Measurements from ENCODE around the gene LIMS1.
"Not testable (repeated sequence)": the region's sequence is repeated elsewhere in the genome, so short reads cannot be mapped to it uniquely, and the experiment has no call there.

The LIMS1 gene

DNA sequence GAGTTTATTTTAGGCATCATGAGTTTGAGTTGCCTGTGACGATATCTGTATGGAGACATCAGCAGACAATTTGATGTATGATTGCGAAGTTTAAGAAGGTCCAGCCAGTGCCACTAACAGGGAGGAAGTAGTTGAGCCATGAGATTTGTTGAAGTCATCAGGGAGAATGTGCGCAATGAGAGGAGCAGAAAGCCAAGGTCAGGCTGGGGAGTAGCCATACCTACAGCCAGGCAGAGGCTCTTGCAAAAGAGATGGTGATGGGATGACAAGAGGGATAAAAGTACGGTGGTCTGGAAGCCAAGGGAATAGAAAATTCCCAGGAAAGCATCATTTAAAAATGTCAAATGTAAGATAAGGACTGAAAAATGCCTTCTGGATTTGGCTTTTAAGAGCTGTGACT is 51.2 kb downstream of the LIMS1 start:
- DNase-seq (ENCODE audit: low spot score) (no peak), FAIRE-seq (no peak)

DNA sequence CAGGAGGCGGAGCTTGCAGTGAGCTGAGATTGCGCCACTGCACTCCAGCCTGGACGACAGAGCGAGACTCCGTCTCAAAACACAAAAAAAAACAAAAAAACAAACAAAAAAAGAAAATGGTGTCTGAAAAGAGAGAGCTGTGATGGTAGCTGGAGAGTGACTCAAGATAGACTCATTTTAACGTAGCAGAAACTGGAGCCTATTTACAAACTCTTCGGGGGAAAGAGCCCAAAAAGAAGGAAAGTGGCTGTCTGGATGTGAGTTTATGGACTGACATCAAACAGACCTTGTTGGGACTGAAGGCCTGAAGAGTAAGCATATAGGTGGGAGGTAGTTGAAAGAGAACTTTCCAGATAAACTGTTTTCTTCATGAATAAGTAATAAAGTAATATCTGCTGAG is 51.8 kb downstream of the LIMS1 start:
- FAIRE-seq (no peak), DNase-seq (ENCODE audit: low spot score) (no peak)

GRCh38 chr2:108586631-108587030 is 52.4 kb downstream of the LIMS1 start:
- no peak for FAIRE-seq
- no peak for DNase-seq (ENCODE audit: low spot score)

DNA sequence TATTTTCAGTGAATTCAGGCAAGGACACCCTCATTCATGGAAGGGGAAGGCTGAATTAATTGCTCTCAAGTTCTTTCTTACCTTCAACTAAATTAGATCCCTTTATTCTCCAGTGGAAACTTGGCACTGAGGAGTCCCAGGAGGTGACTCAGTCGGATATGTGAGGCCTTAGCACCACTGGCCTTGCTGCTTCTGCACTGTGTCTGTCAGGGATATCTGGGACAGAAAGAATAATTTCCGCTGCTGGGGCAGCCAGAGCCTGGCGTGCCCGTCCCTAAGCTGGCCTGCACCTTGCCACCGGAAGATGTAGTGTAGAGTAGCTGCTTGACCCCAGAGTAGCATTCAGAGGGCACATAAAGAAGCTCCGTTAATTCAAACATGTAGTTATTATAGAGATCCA is 53.4 kb downstream of the LIMS1 start:
- peak; percentile 61 for DNase-seq (ENCODE audit: low spot score)
- peak; percentile 74 for FAIRE-seq

DNA sequence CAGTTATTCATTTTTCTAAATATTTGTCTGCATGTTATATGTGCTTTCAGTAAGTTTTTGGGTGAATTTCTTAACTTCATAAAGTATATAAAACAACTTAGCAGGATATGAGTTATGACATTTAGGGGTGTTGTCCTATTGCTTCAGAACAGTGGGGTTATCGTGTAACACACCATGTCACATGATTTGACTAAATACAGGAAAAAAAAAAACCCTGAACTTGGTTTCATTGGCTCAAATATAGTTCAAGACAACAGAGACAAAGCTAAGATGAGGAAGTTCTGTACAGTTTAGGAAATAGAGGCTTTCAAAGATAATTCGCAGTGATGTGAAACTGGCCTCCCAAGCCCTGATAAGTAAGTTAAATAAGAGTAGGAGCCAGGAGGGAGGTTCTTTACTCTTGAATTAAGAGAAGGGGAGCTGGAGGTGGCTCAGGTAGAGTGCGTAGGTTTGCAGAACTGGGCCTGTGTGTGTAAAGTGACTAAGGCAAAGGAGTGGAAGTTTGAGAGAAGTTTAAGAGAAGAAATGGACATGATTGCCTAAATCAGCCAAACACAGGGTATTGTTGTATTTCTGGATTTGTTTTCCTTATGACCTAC is 53.9 kb downstream of the LIMS1 start:
- FAIRE-seq (no peak), DNase-seq (ENCODE audit: low spot score) (no peak)

DNA sequence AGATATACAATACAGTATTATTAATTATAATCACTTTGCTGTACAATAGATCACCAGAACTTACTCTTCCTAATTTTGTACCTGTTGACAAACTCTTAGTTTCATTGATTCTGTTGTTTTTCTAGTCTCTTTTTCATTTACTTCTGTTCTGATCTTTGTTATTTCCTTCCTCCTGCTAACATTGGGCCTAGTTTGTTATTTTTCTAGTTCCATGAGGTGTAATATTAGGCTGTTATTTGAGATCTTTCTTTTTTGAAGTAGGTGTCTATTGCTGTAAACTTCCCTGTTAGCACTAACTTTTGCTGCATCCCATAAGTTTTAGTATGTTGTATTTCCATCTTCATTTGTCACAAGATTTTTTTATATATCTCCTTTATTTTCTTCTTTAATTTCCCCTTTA is 55.1 kb downstream of the LIMS1 start:
- FAIRE-seq = no peak
- DNase-seq (ENCODE audit: low spot score) = no peak

GRCh38 chr2:108589781-108590180 is 55.5 kb downstream of the LIMS1 start:
- FAIRE-seq = no peak
- DNase-seq (ENCODE audit: low spot score) = no peak

GRCh38 chr2:108591163-108591562 is 56.9 kb downstream of the LIMS1 start:
- no peak for FAIRE-seq
- DNase-seq (ENCODE audit: low spot score) = no peak

DNA sequence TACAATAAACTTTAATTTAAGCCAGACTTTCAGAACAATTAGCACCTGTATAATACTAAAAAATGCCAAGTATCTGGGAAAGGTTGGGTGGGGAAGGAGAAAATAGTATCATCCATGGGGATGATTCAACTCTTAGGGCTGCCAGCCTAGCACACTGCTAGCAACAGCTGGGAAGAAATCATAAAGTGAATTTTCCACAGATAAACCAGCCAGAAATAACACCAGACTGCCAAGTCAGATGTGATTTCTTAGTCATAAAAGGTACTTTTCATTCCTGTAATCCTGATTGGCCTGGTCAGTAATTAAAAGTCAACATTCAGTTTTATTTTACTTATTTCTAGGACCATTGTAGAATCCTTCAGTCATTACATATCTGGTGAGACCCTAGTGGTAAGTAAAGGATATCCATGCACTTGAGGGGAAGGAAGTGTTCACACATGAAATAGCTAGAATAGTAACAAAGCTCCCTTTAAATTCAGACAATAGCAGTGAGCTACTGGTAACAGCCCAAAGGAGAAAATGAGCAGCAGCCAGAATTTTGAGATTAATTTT is 59.4 kb downstream of the LIMS1 start:
- DNase-seq (ENCODE audit: low spot score) (peak; percentile 76), FAIRE-seq (peak; percentile 79)

- DNase-seq (ENCODE audit: low spot score) (peak; percentile 93), FAIRE-seq (peak; percentile 84)
Measured at GRCh38 chr2:108594132-108594981, 60.1 kb downstream of the LIMS1 start.

DNA sequence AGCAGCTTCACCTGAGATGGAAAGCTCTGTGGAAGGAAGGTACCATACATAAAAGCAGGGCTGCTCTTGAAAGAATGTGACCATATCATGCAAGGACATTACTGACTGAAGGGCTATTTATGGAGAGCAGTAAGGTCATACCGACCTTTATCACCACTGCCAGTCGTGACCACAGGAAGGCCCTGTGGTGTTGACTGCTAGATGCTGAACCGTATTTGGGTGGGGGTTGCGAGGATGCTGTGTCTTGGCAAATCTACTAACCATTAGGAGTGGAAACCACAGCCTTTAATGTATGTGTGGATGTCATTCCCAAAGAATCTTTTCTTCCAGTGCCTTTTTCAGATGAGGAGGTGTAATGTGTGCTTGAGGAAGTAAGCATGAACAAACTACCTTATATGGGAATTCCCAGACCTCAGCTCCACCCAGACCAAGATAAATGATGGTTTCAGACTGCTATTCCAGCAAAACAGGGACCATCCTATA is 60.8 kb downstream of the LIMS1 start:
- DNase-seq (ENCODE audit: low spot score) = peak; percentile 100
- FAIRE-seq = peak; percentile 95

DNA sequence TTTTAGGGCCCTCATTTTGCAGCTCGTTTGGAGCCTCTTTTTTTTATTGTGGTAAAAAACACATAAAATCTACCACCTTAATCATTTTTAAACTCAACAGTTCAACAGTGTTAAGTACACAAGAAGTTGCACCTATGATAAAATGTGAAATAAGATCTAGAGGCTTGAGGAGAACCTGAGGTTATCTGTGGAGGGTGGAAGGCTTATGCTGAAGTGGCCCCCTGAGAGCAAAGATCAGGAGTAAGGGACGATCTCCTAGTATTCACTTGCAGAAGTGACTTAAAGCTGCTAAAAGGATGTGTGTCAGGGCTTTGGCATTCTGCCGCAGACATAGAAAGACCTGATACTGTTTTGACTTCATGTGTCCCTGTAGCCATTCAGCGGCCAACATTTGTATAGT is 61.5 kb downstream of the LIMS1 start:
- FAIRE-seq (peak; percentile 83), DNase-seq (ENCODE audit: low spot score) (peak; percentile 71)

- DNase-seq (ENCODE audit: low spot score) (peak; percentile 40), FAIRE-seq (peak; percentile 72)
Measured at GRCh38 chr2:108597105-108597744, 63.0 kb downstream of the LIMS1 start.

DNA sequence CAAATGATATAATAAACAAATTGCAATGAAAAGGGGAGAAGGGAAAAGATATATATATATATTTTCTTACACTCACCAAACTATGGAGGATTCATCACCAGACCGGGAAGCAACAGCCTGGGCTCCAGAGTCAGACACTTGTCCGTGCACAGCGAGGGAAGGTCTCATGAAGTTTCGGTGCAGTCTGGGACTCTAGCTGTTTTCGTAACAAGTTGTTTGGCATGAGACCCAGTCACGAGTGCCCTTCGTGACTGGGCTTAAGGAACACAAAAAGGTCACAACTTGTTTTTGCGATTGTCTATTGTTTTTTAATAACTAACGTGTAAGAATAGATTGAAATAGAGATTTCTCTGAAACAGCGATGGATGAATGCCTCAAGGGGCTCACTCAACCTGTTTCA is 66.9 kb downstream of the LIMS1 start:
- FAIRE-seq = not testable (repeated sequence)

GRCh38 chr2:108602422-108602821 is 68.2 kb downstream of the LIMS1 start:
- no peak for DNase-seq (ENCODE audit: low spot score)
- no peak for FAIRE-seq

More for the DNA sequence above, 66.9 kb downstream of the LIMS1 start:
- not testable (repeated sequence) for DNase-seq (ENCODE audit: low spot score)

- FAIRE-seq (peak; percentile 86), DNase-seq (ENCODE audit: low spot score) (peak; percentile 23)
Measured at GRCh38 chr2:108604196-108604595, 69.9 kb downstream of the LIMS1 start.

GRCh38 chr2:108605947-108606346 is 71.7 kb downstream of the LIMS1 start:
- FAIRE-seq = no peak
- no peak for DNase-seq (ENCODE audit: low spot score)

DNA sequence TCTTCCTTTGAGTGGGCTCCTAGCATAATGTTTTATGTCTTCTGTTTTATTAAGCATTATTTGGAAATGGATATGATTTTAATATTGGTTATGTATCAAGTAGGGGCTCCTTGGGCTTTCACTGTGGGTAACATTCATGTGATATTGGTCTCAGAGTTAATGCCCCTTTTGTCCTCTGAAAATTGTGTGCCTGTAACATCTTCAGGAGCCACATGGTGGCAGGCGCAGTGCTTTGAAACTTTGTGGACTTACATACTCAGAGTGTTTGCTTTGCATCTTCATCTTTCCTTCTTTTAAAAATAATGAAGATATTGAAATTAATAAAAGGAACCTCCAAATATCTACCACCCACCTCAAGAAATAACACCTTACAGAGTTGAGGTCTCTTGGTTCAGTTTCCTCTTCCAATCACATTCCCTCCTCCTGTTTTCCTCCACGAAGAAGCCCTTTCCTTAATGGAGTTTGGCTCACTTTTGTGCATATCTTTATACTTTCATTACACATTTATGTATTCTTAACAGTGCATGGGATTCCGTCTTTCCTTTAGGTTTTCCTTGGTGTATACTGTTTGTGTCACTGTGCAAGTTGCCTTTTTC is 73.5 kb downstream of the LIMS1 start:
- peak; percentile 10 for DNase-seq (ENCODE audit: low spot score)
- FAIRE-seq = no peak

GRCh38 chr2:108611021-108611420 is 76.8 kb downstream of the LIMS1 start:
- FAIRE-seq = no peak
- no peak for DNase-seq (ENCODE audit: low spot score)

GRCh38 chr2:108612153-108612513 is 77.9 kb downstream of the LIMS1 start:
- no peak for DNase-seq (ENCODE audit: low spot score)
- no peak for FAIRE-seq

DNA sequence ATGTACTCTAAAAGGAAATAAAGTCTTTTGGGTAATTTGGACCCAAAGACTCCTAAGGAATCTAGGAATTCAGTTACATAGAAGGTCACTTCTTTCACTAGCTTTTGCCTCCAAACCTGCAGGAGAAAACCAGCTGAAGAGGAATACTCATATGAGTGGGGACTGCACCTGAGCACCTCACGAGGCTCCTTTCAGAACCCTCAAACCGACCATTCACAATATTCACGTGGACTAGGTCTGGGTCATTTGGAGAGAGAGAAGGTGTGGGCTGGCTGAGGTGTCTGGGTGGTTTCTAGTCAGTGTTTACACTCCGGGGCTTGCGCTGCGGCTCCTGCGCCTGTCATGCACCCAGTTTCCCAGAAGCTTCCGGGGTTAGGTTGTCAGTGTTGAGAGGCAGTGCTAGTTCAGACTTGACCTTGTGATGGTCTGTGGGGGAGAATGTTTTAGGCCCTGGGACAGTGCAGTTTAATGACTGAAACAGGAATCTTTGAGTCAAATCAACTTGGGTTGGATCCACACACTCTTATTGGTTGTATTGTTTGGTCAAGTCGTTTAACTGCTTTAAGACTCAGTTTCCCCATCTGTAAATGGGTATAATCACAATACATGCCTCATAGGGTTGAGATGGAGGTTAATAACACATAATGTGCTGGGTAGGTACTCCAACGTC is 78.4 kb downstream of the LIMS1 start:
- DNase-seq (ENCODE audit: low spot score) = no peak
- FAIRE-seq = no peak
